Transverse colon (tissue), 4 donors: ENCODE results near the gene NEO1. TPM values are rescaled to one million over a fixed set of nuclear protein-coding genes. Genes with fewer than 3 reads are reported as not detected.

Experiments used
- DNase-seq: peaks from one replicate; pipeline ENCODE4 v3.0.0-alpha.2; 2019
- H3K27ac ChIP-seq, 4 donors: fragments of 200-600 bp; sonication (generic); 2 replicates each; pipeline ENCODE4 v1.5.1; 2016 to 2018; ENCODE audit warnings: inconsistent platforms in 4 of 4
- H3K27me3 ChIP-seq: fragments of 200-600 bp; sonication (generic); 2 replicates; pipeline ENCODE4 v1.5.1; 2017; ENCODE audit warnings: inconsistent platforms
- H3K36me3 ChIP-seq, 4 donors: fragments of 200-600 bp; sonication (generic); 2 replicates each; pipeline ENCODE4 v1.5.1; 2017 to 2019; ENCODE audit warnings: inconsistent platforms in 4 of 4
- H3K4me1 ChIP-seq, 4 donors: fragments of 200-600 bp; sonication (generic); 2 replicates each; pipeline ENCODE4 v1.5.1; 2017 to 2020; ENCODE audit warnings: inconsistent platforms in 4 of 4
- H3K4me3 ChIP-seq, 4 donors: fragments of 200-600 bp; sonication (generic); 1 replicate in 1 of 4; 2 replicates in 3 of 4; pipeline versions ENCODE4 v1.5.1 to v1.6.1; 2017 to 2019; ENCODE audit warnings: inconsistent platforms in 4 of 4
- H3K9me3 ChIP-seq, 2 donors: fragments of 200-600 bp; sonication (generic); 2 replicates each; pipeline ENCODE4 v1.5.1; 2017 to 2019; ENCODE audit warnings: inconsistent platforms in 2 of 2
- CTCF ChIP-seq, 5 experiments: fragments of 200-600 bp in 3 of 5; fragments of 450-650 bp in 2 of 5; sonication (generic) in 3 of 5; IDR thresholded peaks; 1 replicate in 2 of 5; 2 replicates in 3 of 5; pipeline ENCODE4 v1.5.1; 2016 to 2017; ENCODE audit warnings: antibody characterized with exemption in 5 of 5, inconsistent platforms in 3 of 5, mild to moderate bottlenecking in 2 of 5, moderate library complexity in 1 of 5
- EP300 ChIP-seq: sonication (generic); formaldehyde crosslinking; IDR thresholded peaks from one replicate; pipeline ENCODE4 v1.6.1; 2017; ENCODE audit warnings: antibody characterized with exemption, low read depth
- POLR2A ChIP-seq: fragments of 450-650 bp; IDR thresholded peaks from one replicate; pipeline ENCODE4 v1.6.1; 2016; ENCODE audit warnings: antibody characterized with exemption, mild to moderate bottlenecking, moderate library complexity
- POLR2AphosphoS5 ChIP-seq, 3 donors: sonication (generic); formaldehyde crosslinking; IDR thresholded peaks; one replicate each; pipeline ENCODE4 v1.6.1; 2016; ENCODE audit warnings: antibody characterized with exemption in 3 of 3
- WGBS, 2 donors: methylation state at CpG; one replicate each; pipeline ENCODE4 v1.1.5; 2018; ENCODE audit warnings: low coverage in 1 of 2; 5-methylcytosine and 5-hydroxymethylcytosine counted together
- in situ Hi-C, 4 donors: fragments of 200-750 bp; cut with MboI; loops; one replicate each; pipeline versions ENCODE4 v1.15.0 to v1.15.1; 2017; ENCODE audit warnings: low sequenced_read_pairs in 3 of 4, low pct_ligation_motif_present in 1 of 4, low pct_unique_long_range_greater_than_20kb in 1 of 4
- intact Hi-C: fragments of 100-400 bp; cut with DNase I; formaldehyde crosslinking; loops from one replicate; pipeline ENCODE4 v1.15.1; 2023; ENCODE audit warnings: low total_unique reads
- total RNA-seq, 4 donors: library from RNA; depleted of rRNA; stranded (reverse); fragments of >200 nt; gene quantifications; one replicate each; pipeline ENCODE4 v1.1.0, GENCODE V29; 2016

Gene NEO1
- total RNA-seq = 100 to 1,000 TPM; 100 to 188 (median 135) TPM

- Histone ChIP-seq H3K36me3 (no peaks in the 10 kb centered on the region), H3K27me3 (no peaks in the 10 kb centered on the region), H3K4me1 (peaks cover 0 to 47% (median 22%) of the 10 kb centered on the region in 4 donors), H3K27ac (peak within 1 kb of the TSS; percentile 97 to 99 (median 98)), H3K9me3 (no peaks in the 10 kb centered on the region), H3K4me3 (peak within 1 kb of the TSS; percentile 87 to 98 (median 94))
- WGBS, 2 donors = 2% methylated on average over 13 of the region's 108 CpGs; no CpG with 5 or more reads in 1 of the 2 donors
- TF ChIP-seq POLR2A (peak; percentile 71), CTCF (IDR thresholded peaks at IDR 0.05) (no peak), EP300 (no peak), POLR2AphosphoS5 (IDR thresholded peaks at IDR 0.05) (peak in 2 of 3 donors; percentile 36 to 46)
- DNase-seq = peak; percentile 90
- in situ Hi-C loops = no loop called here
- intact Hi-C loops = loop anchor here (5.0 kb wide), 1 partner anchor 270 kb away; the partner anchor contains the start of gene ADPGK
These were observed at the start of gene NEO1 for GRCh38 chr15:73051807-73052652. TSS of gene NEO1 (plus strand) at chr15:73052463. CDS start at chr15:73052676, 213 bp downstream.

- no peaks in the 10 kb centered on the region for H3K27me3 ChIP-seq
- peak overlapping the region in 3 of 4 donors; percentile 24 to 51 (median 44) for H3K27ac ChIP-seq
- DNase-seq = no peak
- no peak overlapping the region for H3K4me3 ChIP-seq
- H3K36me3 ChIP-seq = no peaks in the 10 kb centered on the region
- in situ Hi-C loops = no loop called here
- intact Hi-C loops = no loop called here
- no peaks in the 10 kb centered on the region for H3K9me3 ChIP-seq
- no peak for TF ChIP-seq POLR2AphosphoS5 (IDR thresholded peaks at IDR 0.05)
- no peak for TF ChIP-seq CTCF (IDR thresholded peaks at IDR 0.05)
- TF ChIP-seq POLR2A = no peak
- TF ChIP-seq EP300 = no peak
- H3K4me1 ChIP-seq = peaks cover 0 to 14% (median 7%) of the 10 kb centered on the region in 4 donors
- WGBS, 2 donors = 80 to 100% methylated on average over 1 to 5 of the region's 5 CpGs
These were observed 47.8 kb upstream of the NEO1 start for GRCh38 chr15:73004462-73004861.

- intact Hi-C loops (no loop called here), in situ Hi-C loops (no loop called here)
- TF ChIP-seq EP300 (no peak), POLR2AphosphoS5 (IDR thresholded peaks at IDR 0.05) (no peak), POLR2A (no peak), CTCF (IDR thresholded peaks at IDR 0.05) (no peak)
- Histone ChIP-seq H3K27ac (peak overlapping the region; percentile 24 to 51 (median 46)), H3K4me3 (no peak overlapping the region), H3K9me3 (no peaks in the 10 kb centered on the region), H3K27me3 (no peaks in the 10 kb centered on the region), H3K36me3 (no peaks in the 10 kb centered on the region), H3K4me1 (peaks cover 0 to 11% (median 4%) of the 10 kb centered on the region in 4 donors)
- WGBS, 2 donors = 58 to 63% methylated on average over 2 of the region's 2 CpGs
- DNase-seq = no peak
These were observed 47.2 kb upstream of the NEO1 start for GRCh38 chr15:73005032-73005431.

- in situ Hi-C loops = no loop called here
- peak overlapping the region; percentile 24 to 51 (median 46) for H3K27ac ChIP-seq
- H3K36me3 ChIP-seq = no peaks in the 10 kb centered on the region
- TF ChIP-seq EP300 (no peak), POLR2AphosphoS5 (IDR thresholded peaks at IDR 0.05) (no peak), CTCF (IDR thresholded peaks at IDR 0.05) (no peak), POLR2A (no peak)
- H3K4me1 ChIP-seq = peaks cover 0 to 14% (median 4%) of the 10 kb centered on the region in 4 donors
- intact Hi-C loops = no loop called here
- WGBS, 2 donors = 76 to 87% methylated on average over 2 of the region's 2 CpGs
- no peak overlapping the region for H3K4me3 ChIP-seq
- no peaks in the 10 kb centered on the region for H3K27me3 ChIP-seq
- H3K9me3 ChIP-seq = no peaks in the 10 kb centered on the region
- DNase-seq = no peak
These were observed 46.8 kb upstream of the NEO1 start for GRCh38 chr15:73005446-73005845.
